ENCODE measurements around the gene MAP1LC3C. TPM values are rescaled to one million over a fixed set of nuclear protein-coding genes. Genes with fewer than 3 reads are reported as not detected.

Gene MAP1LC3C
- total RNA-seq, 1 experiment from 2014 or later: not detected

DNA sequence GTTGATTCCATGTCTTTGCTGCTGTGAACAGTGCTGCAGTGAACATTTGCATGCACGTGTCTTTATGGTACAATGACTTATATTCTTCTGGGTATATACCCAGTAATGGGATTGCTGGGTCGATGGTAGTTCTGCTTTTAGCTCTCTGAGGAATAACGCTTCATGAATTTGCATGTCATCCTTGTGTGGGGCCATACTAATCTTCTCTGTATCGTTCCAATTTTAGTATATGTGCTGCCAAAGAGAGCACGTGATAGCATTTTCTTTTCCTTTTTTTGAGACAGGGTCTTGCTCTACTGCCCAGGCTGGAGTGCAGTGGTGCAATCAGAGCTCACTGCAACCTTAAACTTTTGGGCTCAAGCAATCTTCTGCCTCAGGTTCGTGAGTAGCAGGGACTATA, 24.9 kb upstream of the MAP1LC3C start:
- Histone ChIP-seq H3K9me2 (replicated peaks; ENCODE audit: low read length) (no peaks in the 10 kb centered on the region), H3K36me3 (ENCODE audit: low read depth, low read length) (no peaks in the 10 kb centered on the region), H3K79me2 (ENCODE audit: low read length) (no peaks in the 10 kb centered on the region), H4K20me1 (ENCODE audit: low read length) (no peaks in the 10 kb centered on the region), H3F3A (ENCODE audit: low read length, unreplicated experiment) (no peaks in the 10 kb centered on the region), H3K27ac (ENCODE audit: low read length) (no peak overlapping the region), H3K4me1 (ENCODE audit: insufficient read depth, low read length) (no peaks in the 10 kb centered on the region), H3K27me3 (ENCODE audit: low read length) (peaks cover 20% of the 10 kb centered on the region), H3K4me3 (ENCODE audit: low read length) (no peak overlapping the region), H3K4me2 (ENCODE audit: low read length) (no peak overlapping the region), H3K9me3 (ENCODE audit: low read length) (no peaks in the 10 kb centered on the region), H2AFZ (ENCODE audit: low read length) (no peak overlapping the region), H3K9ac (ENCODE audit: low read length) (no peak overlapping the region)
- TF ChIP-seq EZH2phosphoT487 (IDR thresholded peaks at IDR 0.05; ENCODE audit: borderline replicate concordance, low read length): no peak
- TF ChIP-seq EZH2 (IDR thresholded peaks at IDR 0.05; ENCODE audit: low read length, unreplicated experiment): no peak
- no peak for TF ChIP-seq CTCF (conservative IDR thresholded peaks at IDR 0.05; ENCODE audit: low read depth, low read length)
- no TSS peak for BruUV-seq (replicated peaks)
- no peak for DNase-seq
- CTCF ChIA-PET: no interaction called here
- POLR2A ChIA-PET (ENCODE audit: unreplicated experiment): no interaction called here
- intact Hi-C loops (cut with micrococcal nuclease): no loop called here
- ATAC-seq: no peak

- H3K4me2 ChIP-seq (ENCODE audit: low read length): peak overlapping the region; percentile 82
- no peaks in the 10 kb centered on the region for H3K9me3 ChIP-seq (ENCODE audit: low read length)
- no peaks in the 10 kb centered on the region for H3K79me2 ChIP-seq (ENCODE audit: low read length)
- no peaks in the 10 kb centered on the region for H3K36me3 ChIP-seq (ENCODE audit: low read depth, low read length)
- DNase-seq (no peak), ATAC-seq (peak; percentile 20)
- ChIA-PET POLR2A (ENCODE audit: unreplicated experiment) (no interaction called here), CTCF (no interaction called here)
- no peak overlapping the region for H3K27ac ChIP-seq (ENCODE audit: low read length)
- intact Hi-C loops (cut with micrococcal nuclease): loop anchor here (1.0 to 5.0 kb wide), 3 partner anchors 208 to 487 kb away; partner anchors contain the start of gene KMO
- TF ChIP-seq CTCF (conservative IDR thresholded peaks at IDR 0.05; ENCODE audit: low read depth, low read length): no peak
- TF ChIP-seq EZH2phosphoT487 (IDR thresholded peaks at IDR 0.05; ENCODE audit: borderline replicate concordance, low read length): no peak
- TF ChIP-seq EZH2 (IDR thresholded peaks at IDR 0.05; ENCODE audit: low read length, unreplicated experiment): no peak
- H3K27me3 ChIP-seq (ENCODE audit: low read length): no peaks in the 10 kb centered on the region
- H2AFZ ChIP-seq (ENCODE audit: low read length): peak overlapping the region; percentile 67
- no peaks in the 10 kb centered on the region for H4K20me1 ChIP-seq (ENCODE audit: low read length)
- no peaks in the 10 kb centered on the region for H3K9me2 ChIP-seq (replicated peaks; ENCODE audit: low read length)
- no peaks in the 10 kb centered on the region for H3K4me1 ChIP-seq (ENCODE audit: insufficient read depth, low read length)
- H3F3A ChIP-seq (ENCODE audit: low read length, unreplicated experiment): no peaks in the 10 kb centered on the region
- H3K4me3 ChIP-seq (ENCODE audit: low read length): peak overlapping the region; percentile 55
- H3K9ac ChIP-seq (ENCODE audit: low read length): no peak overlapping the region
- no TSS peak for BruUV-seq (replicated peaks)
These were observed 20.1 kb upstream of the MAP1LC3C start for GRCh38 chr1:242019018-242019417.

- H3K4me3 ChIP-seq (ENCODE audit: low read length): no peak overlapping the region
- no peak overlapping the region for H2AFZ ChIP-seq (ENCODE audit: low read length)
- POLR2A ChIA-PET (ENCODE audit: unreplicated experiment): no interaction called here
- H3K4me1 ChIP-seq (ENCODE audit: insufficient read depth, low read length): no peaks in the 10 kb centered on the region
- no peaks in the 10 kb centered on the region for H3K36me3 ChIP-seq (ENCODE audit: low read depth, low read length)
- H4K20me1 ChIP-seq (ENCODE audit: low read length): no peaks in the 10 kb centered on the region
- CTCF ChIA-PET: no interaction called here
- H3K27me3 ChIP-seq (ENCODE audit: low read length): no peaks in the 10 kb centered on the region
- no peaks in the 10 kb centered on the region for H3F3A ChIP-seq (ENCODE audit: low read length, unreplicated experiment)
- no peaks in the 10 kb centered on the region for H3K79me2 ChIP-seq (ENCODE audit: low read length)
- H3K9ac ChIP-seq (ENCODE audit: low read length): no peak overlapping the region
- no peaks in the 10 kb centered on the region for H3K9me2 ChIP-seq (replicated peaks; ENCODE audit: low read length)
- intact Hi-C loops (cut with micrococcal nuclease): loop anchor here (1.0 to 5.0 kb wide), 3 partner anchors 121 to 485 kb away; partner anchors contain the start of gene KMO
- TF ChIP-seq EZH2phosphoT487 (IDR thresholded peaks at IDR 0.05; ENCODE audit: borderline replicate concordance, low read length) (no peak), EZH2 (IDR thresholded peaks at IDR 0.05; ENCODE audit: low read length, unreplicated experiment) (no peak), CTCF (conservative IDR thresholded peaks at IDR 0.05; ENCODE audit: low read depth, low read length) (peak; percentile 75)
- BruUV-seq (replicated peaks): no TSS peak
- peak; percentile 42 for ATAC-seq
- no peaks in the 10 kb centered on the region for H3K9me3 ChIP-seq (ENCODE audit: low read length)
- DNase-seq: peak; percentile 84
- H3K27ac ChIP-seq (ENCODE audit: low read length): no peak overlapping the region
- no peak overlapping the region for H3K4me2 ChIP-seq (ENCODE audit: low read length)
These were observed 18.8 kb upstream of the MAP1LC3C start for GRCh38 chr1:242017580-242018233.
